NCI-H1417 treated with DMSO at 0.1 percent for 48 hours (cell line): ENCODE measurements around the gene APOB.

Experiments used
- DNase-seq: peaks from one replicate; lab custom pipeline; 2025; lab: John Stamatoyannopoulos, UW

Gene APOB

GRCh38 chr2:21047141-21048009, 3.5 kb upstream of the APOB start:
- DNase-seq: no peak

- DNase-seq: no peak
These were observed 2.6 kb upstream of the APOB start for GRCh38 chr2:21046506-21046905.

GRCh38 chr2:21044694-21045371, 960 bp upstream of the APOB start:
- DNase-seq: no peak

- no peak for DNase-seq
These were observed 722 bp downstream of the APOB start for GRCh38 chr2:21042958-21043743.

- DNase-seq: no peak
These were observed 1.2 kb downstream of the APOB start for GRCh38 chr2:21042708-21042957.

GRCh38 chr2:21041943-21042707, 1.7 kb downstream of the APOB start:
- no peak for DNase-seq

GRCh38 chr2:21041462-21041861, 2.4 kb downstream of the APOB start:
- DNase-seq: no peak

GRCh38 chr2:21040468-21041377, 3.1 kb downstream of the APOB start:
- DNase-seq: no peak

- DNase-seq: no peak
These were observed 3.9 kb downstream of the APOB start for GRCh38 chr2:21039979-21040467.

GRCh38 chr2:21039080-21039556, 4.8 kb downstream of the APOB start:
- DNase-seq: no peak

GRCh38 chr2:21038403-21039073, 5.3 kb downstream of the APOB start:
- DNase-seq: no peak

- DNase-seq: no peak
These were observed 6.2 kb downstream of the APOB start for GRCh38 chr2:21037671-21038108.

GRCh38 chr2:21036708-21037670, 6.9 kb downstream of the APOB start:
- DNase-seq: no peak

GRCh38 chr2:21035974-21036707, 7.7 kb downstream of the APOB start:
- no peak for DNase-seq

GRCh38 chr2:21035282-21035973, 8.4 kb downstream of the APOB start:
- DNase-seq: no peak

GRCh38 chr2:21034972-21035279, 8.9 kb downstream of the APOB start:
- DNase-seq: no peak

- no peak for DNase-seq
These were observed 9.5 kb downstream of the APOB start for GRCh38 chr2:21034156-21034971.
